Measurements from ENCODE around the gene SLC6A4. TPM values are rescaled to one million over a fixed set of nuclear protein-coding genes. Genes with fewer than 3 reads are reported as not detected.
A peak's percentile ranks its signal among the peaks of the same experiment; 100 is the strongest.

The SLC6A4 gene
- not detected in 2 replicates for total RNA-seq (2022)
- percentile 12 among the genes with signal in this experiment for Bru-seq, nascent RNA
- BruChase-seq, experiment 1, labeled RNA remaining after a 6-hour chase = percentile 4 among the genes with signal in this experiment
- BruChase-seq, experiment 2, labeled RNA remaining after a 2-hour chase = percentile 7 among the genes with signal in this experiment
- long read RNA-seq = 0 reads

DNA sequence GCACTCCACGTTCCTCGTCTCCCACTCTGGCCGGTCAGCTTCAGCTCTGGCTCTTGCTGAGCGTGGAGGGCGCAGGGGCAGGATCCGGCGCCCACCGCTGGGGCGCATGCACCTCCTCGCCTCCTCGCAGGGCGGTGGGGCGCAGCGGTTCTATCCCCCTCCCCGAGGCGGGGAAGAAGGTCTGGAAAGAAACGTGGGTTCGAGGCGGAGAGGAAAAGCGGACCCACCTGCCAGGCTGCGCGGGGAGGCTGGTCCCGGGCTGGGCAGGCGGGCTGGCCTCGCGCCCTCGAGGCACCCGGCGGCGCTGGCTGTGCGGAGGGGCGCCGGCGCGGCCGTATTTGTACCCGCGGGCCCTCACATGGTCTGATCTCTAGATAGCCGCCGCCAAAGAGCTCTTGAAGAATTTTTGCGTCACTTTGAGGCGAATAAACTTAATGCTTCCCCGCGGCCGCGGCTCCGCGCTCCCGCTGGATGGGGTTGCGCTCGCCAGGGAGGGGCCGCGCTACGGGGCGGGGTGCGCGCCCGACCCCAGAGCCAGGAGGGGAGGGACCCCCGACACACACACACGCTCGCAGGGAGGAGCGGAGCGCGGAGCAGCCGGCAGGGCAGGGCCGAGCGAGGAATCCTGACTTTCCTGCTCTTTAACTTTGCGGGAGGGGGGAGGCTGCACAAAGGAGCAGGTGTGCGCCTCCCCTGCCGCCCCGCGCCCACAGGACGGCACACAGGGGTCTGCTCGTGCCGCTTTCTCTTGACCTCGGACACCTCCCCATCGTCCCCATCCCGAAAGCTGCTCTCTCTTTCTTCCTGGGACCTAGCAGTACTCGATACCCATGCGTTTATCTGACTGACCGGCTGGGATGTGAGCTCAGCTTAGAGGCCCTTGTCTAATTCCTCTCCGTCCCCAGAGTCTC lies at the start of gene SLC6A4:
Gene SLC6A4, minus strand, starts transcription at position 312 of the 911 bp plus-strand sequence. CDS start 13,739 bp downstream, outside the sequence.
- peak; percentile 27 for DNase-seq
- H3K27me3 Mint-ChIP-seq (ENCODE audit: unreplicated experiment) = peaks cover 88% of the 10 kb centered on the region
- no peak within 1 kb of the TSS for H3K27ac Mint-ChIP-seq (ENCODE audit: unreplicated experiment)

DNA sequence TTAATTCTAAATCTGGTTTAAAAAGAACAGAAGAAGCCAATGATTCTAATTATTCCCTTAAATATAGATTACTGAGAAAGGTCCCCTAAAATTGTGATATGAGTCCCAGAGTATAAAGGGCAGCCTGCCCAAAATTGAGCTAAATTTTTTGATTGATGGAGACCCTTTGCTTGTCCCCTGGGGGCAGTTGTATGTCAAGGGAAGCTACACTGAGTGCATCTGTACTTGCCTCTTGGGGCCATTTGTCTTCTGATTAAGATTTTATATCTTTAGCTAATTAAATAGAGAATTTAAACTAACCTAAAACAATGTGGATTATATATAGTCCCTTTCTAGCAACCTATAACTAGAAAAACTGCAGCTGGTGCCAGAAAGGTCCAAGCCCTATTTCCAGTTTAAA lies 43.7 kb upstream of the SLC6A4 start:
- Mint-ChIP-seq H3K27ac (ENCODE audit: unreplicated experiment) (no peak overlapping the region), H3K27me3 (ENCODE audit: unreplicated experiment) (no peaks in the 10 kb centered on the region), H3K4me1 (ENCODE audit: low read depth, unreplicated experiment) (no peaks in the 10 kb centered on the region), H3K9me3 (ENCODE audit: low read depth, unreplicated experiment) (no peaks in the 10 kb centered on the region), H3K4me3 (ENCODE audit: low read depth, unreplicated experiment) (no peak overlapping the region), H3K36me3 (ENCODE audit: insufficient read depth, unreplicated experiment) (peaks cover under 1% of the 10 kb centered on the region)
- TF ChIP-seq, protein P1, sequence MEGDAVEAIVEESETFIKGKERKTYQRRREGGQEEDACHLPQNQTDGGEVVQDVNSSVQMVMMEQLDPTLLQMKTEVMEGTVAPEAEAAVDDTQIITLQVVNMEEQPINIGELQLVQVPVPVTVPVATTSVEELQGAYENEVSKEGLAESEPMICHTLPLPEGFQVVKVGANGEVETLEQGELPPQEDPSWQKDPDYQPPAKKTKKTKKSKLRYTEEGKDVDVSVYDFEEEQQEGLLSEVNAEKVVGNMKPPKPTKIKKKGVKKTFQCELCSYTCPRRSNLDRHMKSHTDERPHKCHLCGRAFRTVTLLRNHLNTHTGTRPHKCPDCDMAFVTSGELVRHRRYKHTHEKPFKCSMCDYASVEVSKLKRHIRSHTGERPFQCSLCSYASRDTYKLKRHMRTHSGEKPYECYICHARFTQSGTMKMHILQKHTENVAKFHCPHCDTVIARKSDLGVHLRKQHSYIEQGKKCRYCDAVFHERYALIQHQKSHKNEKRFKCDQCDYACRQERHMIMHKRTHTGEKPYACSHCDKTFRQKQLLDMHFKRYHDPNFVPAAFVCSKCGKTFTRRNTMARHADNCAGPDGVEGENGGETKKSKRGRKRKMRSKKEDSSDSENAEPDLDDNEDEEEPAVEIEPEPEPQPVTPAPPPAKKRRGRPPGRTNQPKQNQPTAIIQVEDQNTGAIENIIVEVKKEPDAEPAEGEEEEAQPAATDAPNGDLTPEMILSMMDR (IDR thresholded peaks at IDR 0.05; ENCODE audit: unreplicated experiment) = no peak
- BruUV-seq (replicated peaks) = no TSS peak
- no peak for DNase-seq
- CTCF ChIA-PET = no interaction called here
- intact Hi-C loops (cut with micrococcal nuclease; ENCODE audit: unreplicated experiment) = no loop called here

More for the DNA sequence above, at the start of gene SLC6A4:
- no peaks in the 10 kb centered on the region for H3K36me3 Mint-ChIP-seq (ENCODE audit: insufficient read depth, unreplicated experiment)
- intact Hi-C loops (cut with micrococcal nuclease; ENCODE audit: unreplicated experiment) = loop anchor here (5.0 to 10.0 kb wide), 2 partner anchors 111 to 133 kb away; no protein-coding TSS in a partner anchor
- no TSS peak for BruUV-seq (replicated peaks)
- CTCF ChIA-PET = interaction anchor here (0.5 to 5.1 kb wide), 4 partner anchors 26 to 1078 kb away, joined by 3 to 29 read pairs (median 10); no protein-coding TSS in a partner anchor
- no peaks in the 10 kb centered on the region for H3K4me1 Mint-ChIP-seq (ENCODE audit: low read depth, unreplicated experiment)
- no peaks in the 10 kb centered on the region for H3K9me3 Mint-ChIP-seq (ENCODE audit: low read depth, unreplicated experiment)
- peak within 1 kb of the TSS; percentile 77 for H3K4me3 Mint-ChIP-seq (ENCODE audit: low read depth, unreplicated experiment)
- TF ChIP-seq, protein P1 (IDR thresholded peaks at IDR 0.05; ENCODE audit: unreplicated experiment) = no peak

DNA sequence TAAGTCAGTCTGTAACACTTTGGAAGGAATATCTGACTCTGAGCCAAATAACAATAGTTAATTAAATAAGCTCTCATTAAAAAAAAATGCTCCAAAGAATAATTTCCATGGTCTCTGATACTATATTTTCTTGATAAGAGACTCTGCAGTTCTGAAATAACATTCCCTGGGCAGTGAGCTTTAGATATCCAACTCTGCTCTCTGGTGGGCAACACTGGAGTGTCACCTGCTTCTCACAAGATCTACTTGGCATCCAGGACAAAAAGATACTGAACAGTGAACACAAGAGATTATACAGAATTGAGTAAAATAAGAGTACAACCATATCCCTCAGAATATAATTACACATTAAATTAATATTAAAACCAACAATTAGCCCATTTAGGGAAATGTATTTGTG lies 42.5 kb upstream of the SLC6A4 start:
- CTCF ChIA-PET = interaction anchor here (1.1 kb wide), 2 partner anchors 153 to 173 kb away, joined by 4 read pairs; no protein-coding TSS in a partner anchor
- Mint-ChIP-seq H3K27me3 (ENCODE audit: unreplicated experiment) (no peaks in the 10 kb centered on the region), H3K27ac (ENCODE audit: unreplicated experiment) (no peak overlapping the region), H3K4me1 (ENCODE audit: low read depth, unreplicated experiment) (no peaks in the 10 kb centered on the region), H3K4me3 (ENCODE audit: low read depth, unreplicated experiment) (no peak overlapping the region), H3K9me3 (ENCODE audit: low read depth, unreplicated experiment) (no peaks in the 10 kb centered on the region), H3K36me3 (ENCODE audit: insufficient read depth, unreplicated experiment) (peaks cover 12% of the 10 kb centered on the region)
- TF ChIP-seq, protein P1 (IDR thresholded peaks at IDR 0.05; ENCODE audit: unreplicated experiment) = no peak
- no TSS peak for BruUV-seq (replicated peaks)
- DNase-seq = no peak
- intact Hi-C loops (cut with micrococcal nuclease; ENCODE audit: unreplicated experiment) = loop anchor here (1.0 kb wide), 1 partner anchor 174 kb away; no protein-coding TSS in a partner anchor

DNA sequence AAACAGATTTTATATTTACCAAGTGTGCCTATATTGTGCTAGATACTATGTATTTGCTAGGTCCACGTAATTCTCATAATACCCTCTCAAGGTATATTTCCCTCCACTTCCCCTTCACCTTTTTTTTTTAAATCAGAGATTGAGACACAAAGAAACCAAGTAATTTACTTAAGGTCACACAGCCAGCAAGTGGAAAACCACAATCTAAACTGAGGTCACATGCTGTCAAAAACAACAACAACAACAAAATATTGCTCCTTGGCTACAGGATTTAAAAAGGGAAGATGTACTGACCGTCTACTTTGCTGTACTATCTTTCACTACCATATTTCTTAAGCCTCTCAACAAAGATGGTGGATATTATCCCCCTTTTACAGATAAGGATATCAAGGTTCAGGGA lies 40.4 kb upstream of the SLC6A4 start:
- TF ChIP-seq, protein P1 (IDR thresholded peaks at IDR 0.05; ENCODE audit: unreplicated experiment) = no peak
- no peaks in the 10 kb centered on the region for H3K9me3 Mint-ChIP-seq (ENCODE audit: low read depth, unreplicated experiment)
- no peak overlapping the region for H3K4me3 Mint-ChIP-seq (ENCODE audit: low read depth, unreplicated experiment)
- H3K27me3 Mint-ChIP-seq (ENCODE audit: unreplicated experiment) = no peaks in the 10 kb centered on the region
- H3K27ac Mint-ChIP-seq (ENCODE audit: unreplicated experiment) = no peak overlapping the region
- H3K36me3 Mint-ChIP-seq (ENCODE audit: insufficient read depth, unreplicated experiment) = peaks cover 20% of the 10 kb centered on the region
- intact Hi-C loops (cut with micrococcal nuclease; ENCODE audit: unreplicated experiment) = no loop called here
- no peak for DNase-seq
- H3K4me1 Mint-ChIP-seq (ENCODE audit: low read depth, unreplicated experiment) = no peaks in the 10 kb centered on the region
- CTCF ChIA-PET = no interaction called here
- no TSS peak for BruUV-seq (replicated peaks)

Data from Calu3 (cell line).